DMS153 (cell line): Measurements from ENCODE around the gene SFPQ.
"Not testable (repeated sequence)": the region's sequence is repeated elsewhere in the genome, so short reads cannot be mapped to it uniquely, and the experiment has no call there.

Experiments used
- DNase-seq: peaks from one replicate; lab custom pipeline; 2025; lab: John Stamatoyannopoulos, UW

SFPQ gene

DNA sequence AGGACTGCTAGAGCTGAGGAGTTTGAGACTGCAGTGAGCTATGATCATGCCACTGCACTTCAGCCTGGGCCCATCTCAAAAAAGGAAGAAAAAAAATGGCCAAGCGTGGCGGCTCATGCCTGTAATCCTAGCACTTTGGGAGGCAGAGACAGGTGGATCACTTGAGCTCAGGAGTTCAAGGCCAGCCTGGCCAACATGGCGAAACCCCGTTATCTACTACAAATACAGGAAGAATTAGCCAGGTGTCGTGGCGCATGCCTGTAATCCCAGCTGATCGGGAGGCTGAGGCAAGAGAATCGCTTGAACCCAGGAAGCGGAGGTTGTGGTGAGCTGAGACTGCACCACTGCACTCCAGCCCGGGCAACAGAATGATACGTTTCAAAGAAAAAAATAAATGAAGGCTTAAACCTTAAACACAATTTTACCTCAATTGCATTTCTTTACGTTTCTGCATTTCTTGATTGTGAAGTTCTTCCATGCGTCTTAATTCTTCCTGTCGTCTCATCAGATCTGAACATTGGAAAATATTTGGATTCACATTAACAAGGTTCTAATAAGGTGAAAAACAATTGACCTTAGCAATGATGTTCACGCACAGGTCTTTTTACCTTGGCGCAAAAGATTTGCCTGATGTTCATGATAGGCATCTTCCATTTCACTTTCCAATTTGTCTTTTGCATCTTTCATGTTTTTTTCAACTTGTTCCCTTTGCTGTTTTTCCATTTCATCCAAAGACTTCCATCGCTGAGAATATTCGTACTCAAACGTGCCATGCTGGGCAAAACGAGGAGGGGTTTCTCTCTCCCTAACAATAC is 4.2 kb downstream of the SFPQ start:
- no peak for DNase-seq

DNA sequence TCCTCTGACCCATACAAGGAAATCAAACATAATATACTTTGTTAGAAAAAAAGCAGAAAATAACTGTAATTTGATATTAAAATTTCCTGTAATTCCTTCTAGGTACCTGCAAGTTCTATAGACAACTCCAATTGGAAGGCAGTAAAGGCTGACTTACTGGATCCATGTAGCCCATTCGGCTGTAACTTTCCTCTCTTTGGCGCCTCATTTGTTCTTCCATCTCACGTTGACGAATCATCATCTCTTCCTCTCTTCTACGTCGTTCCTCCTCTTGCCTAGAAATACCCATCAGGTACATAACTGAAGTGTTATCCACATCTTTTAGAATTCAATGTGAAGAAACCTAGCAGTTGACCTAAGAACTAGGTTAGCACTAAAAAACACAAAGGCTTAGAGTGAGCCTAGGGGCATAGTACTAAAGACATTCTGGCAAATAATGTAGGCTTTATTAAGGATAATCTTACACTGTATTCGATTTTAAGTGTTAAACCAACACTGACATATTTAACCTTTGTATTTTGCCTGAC is 5.1 kb downstream of the SFPQ start:
- no peak for DNase-seq

- no peak for DNase-seq
These were observed 6.7 kb downstream of the SFPQ start for GRCh38 chr1:35186239-35186638.

GRCh38 chr1:35185200-35185599 is 7.7 kb downstream of the SFPQ start:
- no peak for DNase-seq

GRCh38 chr1:35184495-35185199 is 8.3 kb downstream of the SFPQ start:
- DNase-seq: no peak

DNA sequence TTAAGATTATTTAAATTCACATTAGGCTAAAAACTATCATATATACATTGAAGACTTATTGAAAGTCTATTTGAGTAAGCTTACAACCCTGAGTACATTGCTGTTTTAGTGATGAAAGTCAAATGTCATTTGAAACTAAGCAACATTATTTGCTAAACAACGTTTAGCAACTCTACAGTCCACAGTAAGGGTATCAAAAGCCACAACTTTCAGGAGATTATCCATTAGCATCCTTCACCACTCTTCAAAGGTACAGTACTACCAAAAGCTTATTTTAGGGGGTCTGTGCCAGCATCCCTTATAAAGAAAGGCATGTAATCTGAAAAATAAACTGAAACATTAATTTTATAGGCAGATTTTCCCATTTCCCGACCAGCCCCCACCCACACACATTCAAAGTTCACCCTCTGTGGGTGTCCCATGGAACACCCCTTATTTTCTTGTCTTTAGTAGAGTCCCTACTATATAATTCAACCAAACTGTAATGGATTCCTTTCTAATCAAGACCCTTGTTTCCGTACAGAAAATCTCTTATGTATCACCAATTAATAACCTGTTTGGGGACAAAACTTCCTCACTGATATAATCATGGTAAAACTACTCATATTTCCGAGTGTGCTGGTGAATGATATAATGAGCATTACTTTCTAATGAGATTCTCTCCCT is 11.0 kb downstream of the SFPQ start:
- no peak for DNase-seq

DNA sequence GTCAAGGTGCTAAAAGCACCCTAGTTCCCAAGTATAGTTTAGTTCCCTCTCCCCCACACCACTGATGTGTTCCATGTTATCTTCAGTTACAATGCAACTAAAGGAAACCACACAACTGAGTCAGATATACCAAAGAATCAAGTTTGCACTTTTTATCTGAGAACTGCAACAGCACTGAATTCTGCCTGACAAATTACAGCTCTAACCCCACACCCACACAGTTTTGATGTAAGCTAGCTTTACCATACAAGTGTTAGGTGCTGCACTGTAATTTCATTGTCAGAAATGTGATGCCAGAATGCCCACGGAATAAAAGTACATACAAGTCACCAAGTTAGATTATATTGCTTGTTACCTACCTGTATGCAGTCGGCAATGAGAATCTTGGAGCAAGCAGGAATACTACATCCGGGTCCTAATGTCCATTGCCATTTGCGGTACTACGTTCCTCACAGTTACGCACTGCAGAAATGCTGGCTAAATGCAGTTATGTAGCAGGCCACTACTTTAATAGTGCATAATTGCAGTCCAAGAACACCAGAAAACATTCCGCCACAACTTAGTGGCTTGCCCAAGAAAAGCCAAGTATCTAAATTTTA is 12.1 kb downstream of the SFPQ start:
- DNase-seq: no peak

GRCh38 chr1:35179908-35180307 is 13.0 kb downstream of the SFPQ start:
- no peak for DNase-seq

- no peak for DNase-seq
These were observed 14.0 kb downstream of the SFPQ start for GRCh38 chr1:35178874-35179380.

DNA sequence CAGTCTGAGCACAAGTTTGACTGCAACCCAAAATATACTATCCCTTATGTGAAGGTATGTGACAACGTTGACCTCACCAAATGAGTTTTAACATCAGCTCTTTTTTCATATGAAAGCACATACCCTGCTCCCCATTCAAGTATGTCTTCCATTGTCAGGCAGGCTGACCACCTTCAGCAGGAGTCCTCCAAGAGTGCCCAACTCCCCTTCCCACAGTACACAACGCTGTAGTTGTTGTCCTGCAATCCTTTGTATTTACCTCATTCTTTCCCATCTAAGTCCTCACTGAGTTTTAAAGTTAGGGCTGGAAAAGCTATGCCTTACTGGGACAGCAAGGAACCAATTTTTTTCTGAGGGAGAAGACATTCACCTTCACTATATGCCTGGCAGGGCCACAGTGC is 14.7 kb downstream of the SFPQ start:
- no peak for DNase-seq

DNA sequence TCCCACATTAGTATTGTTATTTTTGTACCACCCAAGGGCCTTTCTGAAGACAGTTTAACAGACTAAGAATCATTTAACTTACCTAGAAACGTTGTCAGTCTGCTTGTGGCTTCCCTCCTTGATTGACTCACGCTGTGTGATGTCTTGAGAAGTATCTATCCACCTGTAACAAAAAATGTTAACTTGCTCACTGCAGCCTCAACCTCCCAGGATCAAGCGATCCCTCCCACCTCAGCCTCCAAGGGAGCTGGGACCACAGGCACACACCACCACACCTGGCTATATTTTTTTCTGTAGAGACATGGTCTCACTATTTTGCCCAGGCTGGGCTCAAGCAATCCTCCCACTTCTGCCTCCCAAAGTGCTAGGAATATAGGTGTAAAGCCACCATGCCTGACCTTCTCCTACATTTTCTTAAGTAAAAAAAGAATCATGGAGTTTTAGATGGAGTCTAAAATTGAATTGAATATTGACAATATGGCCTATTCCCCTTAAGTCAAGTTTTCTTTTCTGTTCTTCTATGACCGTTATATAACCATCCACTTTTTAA is 15.6 kb downstream of the SFPQ start:
- DNase-seq: no peak

DNA sequence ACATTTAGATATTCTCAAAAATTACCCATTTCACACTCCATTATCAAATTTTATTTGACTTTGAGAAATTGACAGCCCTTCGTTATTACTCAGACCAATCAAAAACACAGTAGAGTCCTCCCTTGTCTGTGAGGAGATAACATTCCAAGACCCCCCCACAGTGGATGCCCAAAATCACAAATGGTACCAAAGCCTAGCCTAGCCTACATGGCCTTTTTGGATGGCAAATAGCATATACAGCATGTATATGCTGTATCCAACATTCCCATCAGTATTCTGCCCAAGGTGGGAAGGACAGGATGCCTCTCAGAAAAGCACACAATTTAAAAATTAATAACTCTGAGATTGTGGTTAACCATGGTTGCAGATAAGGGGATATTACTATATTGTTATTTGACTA is 17.3 kb downstream of the SFPQ start:
- DNase-seq: no peak

DNA sequence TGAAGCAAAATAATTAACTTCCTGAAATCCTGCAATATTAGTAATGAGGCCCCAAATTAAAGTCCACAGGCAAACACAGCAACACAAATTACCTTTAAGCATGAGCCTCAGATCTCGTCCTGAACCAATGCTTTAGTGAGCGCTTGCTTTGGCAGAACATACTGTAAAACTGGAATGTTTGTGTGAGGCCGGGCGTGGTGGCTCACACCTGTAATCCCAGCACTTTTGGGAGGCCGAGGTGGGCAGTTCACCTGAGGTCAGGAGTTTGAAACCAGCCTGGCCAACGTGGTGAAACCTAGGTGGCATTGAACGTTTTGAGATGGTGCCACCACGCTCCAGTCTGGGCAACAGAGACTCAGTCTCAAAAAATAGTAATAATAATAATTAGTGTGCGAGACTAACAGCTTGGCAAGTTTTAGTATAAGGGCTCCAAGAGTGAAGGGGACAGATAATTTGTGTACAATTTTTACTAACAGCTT is 17.8 kb downstream of the SFPQ start:
- no peak for DNase-seq

- DNase-seq: no peak
These were observed 18.9 kb downstream of the SFPQ start for GRCh38 chr1:35173909-35174540.

DNA sequence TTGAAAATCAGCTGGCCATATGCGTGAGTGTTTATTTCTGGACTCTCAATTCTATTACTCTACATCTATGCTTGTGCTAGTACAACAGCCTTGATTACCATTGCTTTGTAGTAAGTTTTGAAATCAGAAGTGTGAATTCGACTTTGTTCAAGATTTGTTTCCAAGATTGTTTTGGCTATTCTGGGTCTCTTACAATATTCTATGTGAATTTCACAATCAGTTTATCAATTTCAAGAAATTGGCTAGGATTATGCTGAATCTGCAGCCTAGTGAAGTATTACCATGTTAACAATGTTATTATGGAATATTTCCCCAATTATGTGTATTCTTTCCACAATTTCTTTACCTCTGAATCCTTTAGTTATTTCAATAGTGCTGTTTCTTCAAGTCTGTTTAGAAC is 19.5 kb downstream of the SFPQ start:
- no peak for DNase-seq

DNA sequence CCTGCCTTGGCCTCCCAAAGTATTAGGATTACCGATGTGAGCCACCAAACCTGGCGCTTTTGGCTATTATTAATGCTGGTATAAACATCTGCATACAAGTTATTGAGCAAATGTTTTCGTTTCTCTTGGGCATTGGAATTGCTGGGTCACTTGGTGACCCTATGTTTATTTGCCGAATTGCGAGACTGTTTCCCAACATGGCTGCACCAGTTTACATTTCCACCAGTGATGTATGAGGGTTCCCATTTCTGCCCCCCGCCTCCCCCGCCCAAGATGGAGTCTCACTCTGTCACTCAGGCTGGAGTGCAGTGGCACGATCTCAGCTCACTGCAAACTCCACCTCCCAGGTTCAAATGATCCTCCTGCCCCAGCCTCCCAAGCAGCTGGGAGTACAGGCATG is 20.9 kb downstream of the SFPQ start:
- no peak for DNase-seq

GRCh38 chr1:35171579-35171978 is 21.4 kb downstream of the SFPQ start:
- no peak for DNase-seq

GRCh38 chr1:35164893-35165292 is 28.1 kb downstream of the SFPQ start:
- DNase-seq: no peak

DNA sequence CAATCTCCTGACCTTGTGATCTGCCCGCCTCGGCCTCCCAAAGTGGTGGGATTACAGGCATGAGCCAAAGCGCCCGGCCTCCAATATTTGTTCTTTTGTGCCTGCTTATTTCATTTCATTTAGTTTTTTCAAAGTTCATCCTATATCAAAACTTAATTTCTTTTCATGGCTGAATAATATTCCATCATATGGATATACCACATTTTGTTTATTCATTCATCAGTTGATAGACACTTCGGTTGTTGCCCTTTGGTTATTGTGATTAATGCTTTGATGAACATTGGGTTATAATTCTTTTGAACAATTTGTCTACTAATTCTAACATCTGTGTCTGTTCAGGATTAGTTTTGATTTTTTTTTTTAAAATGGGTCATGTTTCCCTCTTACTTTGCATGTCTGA is 41.7 kb downstream of the SFPQ start:
- DNase-seq: no peak

DNA sequence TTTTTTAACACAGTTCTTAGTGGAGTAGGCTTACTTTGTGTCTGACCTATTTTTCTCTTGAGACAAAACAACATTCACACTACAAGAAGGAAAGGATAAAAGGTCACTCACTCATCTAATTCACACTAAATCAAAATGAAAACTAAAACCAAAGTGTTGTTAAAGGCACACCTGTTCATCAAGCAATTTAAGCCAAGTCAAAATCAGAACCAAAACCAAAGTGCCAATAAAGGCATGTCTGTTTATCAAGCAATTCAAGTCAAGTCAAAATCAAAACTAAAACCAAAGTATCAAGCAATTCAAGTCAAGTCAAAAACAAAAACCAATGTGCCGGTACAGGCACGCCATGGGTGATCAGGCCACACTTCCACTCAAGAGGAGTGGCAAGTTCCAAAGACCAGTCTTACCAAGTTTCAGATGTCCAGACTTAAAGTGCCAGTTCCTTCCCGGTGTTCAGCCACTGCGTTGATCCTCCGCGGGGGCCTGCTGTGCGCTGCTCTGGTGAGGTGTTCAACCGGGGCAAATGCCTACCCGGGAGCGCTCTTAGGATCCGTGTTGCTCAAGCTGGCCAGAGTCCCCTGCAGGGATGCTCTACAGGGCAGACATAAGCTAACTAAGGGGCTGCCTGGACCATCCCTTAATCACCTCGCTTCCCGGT is 46.9 kb downstream of the SFPQ start:
- DNase-seq: not testable (repeated sequence)
